Parathyroid adenoma (tissue), 2 donors: ENCODE data around the gene DCHS2.

Source experiments
- H2AFZ ChIP-seq: fragments of 300-600 bp; sonication (generic); one replicate; pipeline ENCODE4 v1.7.0; 2017; ENCODE audit warnings: antibody characterized with exemption, mild to moderate bottlenecking
- H3K27ac ChIP-seq: fragments of 300-600 bp; sonication (generic); one replicate; pipeline ENCODE4 v1.7.0; 2017
- H3K27me3 ChIP-seq: fragments of 300-600 bp; sonication (generic); one replicate; pipeline ENCODE4 v1.7.0; 2017; ENCODE audit warnings: low read length; ENCODE audit not compliant: control insufficient read depth, insufficient read depth
- H3K36me3 ChIP-seq: fragments of 300-600 bp; sonication (generic); one replicate; pipeline ENCODE4 v1.7.0; 2017; ENCODE audit warnings: low read length; ENCODE audit not compliant: control insufficient read depth, insufficient read depth
- H3K4me1 ChIP-seq: fragments of 300-600 bp; sonication (generic); one replicate; pipeline ENCODE4 v1.7.0; 2017; ENCODE audit warnings: control low read depth
- H3K4me2 ChIP-seq: fragments of 300-600 bp; sonication (generic); one replicate; pipeline ENCODE4 v1.7.0; 2017; ENCODE audit warnings: low read length
- H3K4me3 ChIP-seq: fragments of 300-600 bp; sonication (generic); one replicate; pipeline ENCODE4 v1.7.0; 2017; ENCODE audit warnings: low read depth, low read length
- H3K79me2 ChIP-seq: fragments of 300-600 bp; sonication (generic); one replicate; pipeline ENCODE4 v1.7.0; 2017; ENCODE audit warnings: control low read depth
- H3K9ac ChIP-seq: fragments of 300-600 bp; sonication (generic); one replicate; pipeline ENCODE4 v1.7.0; 2017; ENCODE audit warnings: mild to moderate bottlenecking
- H3K9me3 ChIP-seq: fragments of 300-600 bp; sonication (generic); one replicate; pipeline ENCODE4 v1.7.0; 2017; ENCODE audit warnings: low read length; ENCODE audit not compliant: control insufficient read depth
- CTCF ChIP-seq: fragments of 300-600 bp; sonication (generic); IDR thresholded peaks from one replicate; pipeline ENCODE4 v1.7.0; 2017; ENCODE audit warnings: antibody characterized with exemption, mild to moderate bottlenecking
- donor health status: primary hyperparathyroidism.

Gene DCHS2

DNA sequence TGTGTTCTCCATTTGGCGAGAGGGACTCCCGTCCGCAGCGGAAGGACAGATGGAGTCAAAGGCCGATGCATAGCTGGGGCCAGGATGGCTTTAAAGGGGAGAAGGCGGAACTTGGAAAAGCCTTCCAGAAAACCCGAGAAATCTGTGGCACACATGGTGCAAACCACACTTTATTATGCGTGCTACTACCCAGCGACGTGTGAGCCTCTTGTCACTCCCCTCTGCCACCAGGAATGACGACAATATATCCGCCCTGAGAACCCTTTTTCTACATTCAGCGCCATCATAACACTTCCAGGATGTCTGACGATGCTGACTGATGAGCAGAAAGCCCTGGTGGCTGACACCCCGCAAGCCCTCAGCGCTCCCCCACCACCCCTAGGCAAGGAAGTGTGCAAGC lies 689 bp upstream of the DCHS2 start:
- TF ChIP-seq CTCF, result no peak
- Histone ChIP-seq H3K9me3 (no peaks in the 10 kb centered on the region), H2AFZ (no peak overlapping the region), H3K4me2 (peak overlapping the region; percentile 44), H3K9ac (no peak overlapping the region), H3K36me3 (no peaks in the 10 kb centered on the region), H3K4me3 (no peak overlapping the region), H3K4me1 (no peaks in the 10 kb centered on the region), H3K27ac (no peak overlapping the region), H3K27me3 (peaks cover 8% of the 10 kb centered on the region), H3K79me2 (no peaks in the 10 kb centered on the region)

GRCh38 chr4:154490583-154491340 lies 837 bp downstream of the DCHS2 start:
- H3K4me2 ChIP-seq, result peak overlapping the region; percentile 44
- peak overlapping the region; percentile 31 for H3K4me3 ChIP-seq
- H3K27ac ChIP-seq, result no peak overlapping the region
- H2AFZ ChIP-seq, result peak overlapping the region; percentile 38
- no peaks in the 10 kb centered on the region for H3K4me1 ChIP-seq
- TF ChIP-seq CTCF, result no peak
- H3K79me2 ChIP-seq, result no peaks in the 10 kb centered on the region
- no peaks in the 10 kb centered on the region for H3K36me3 ChIP-seq
- no peaks in the 10 kb centered on the region for H3K9me3 ChIP-seq
- no peak overlapping the region for H3K9ac ChIP-seq
- peaks cover 8% of the 10 kb centered on the region for H3K27me3 ChIP-seq

DNA sequence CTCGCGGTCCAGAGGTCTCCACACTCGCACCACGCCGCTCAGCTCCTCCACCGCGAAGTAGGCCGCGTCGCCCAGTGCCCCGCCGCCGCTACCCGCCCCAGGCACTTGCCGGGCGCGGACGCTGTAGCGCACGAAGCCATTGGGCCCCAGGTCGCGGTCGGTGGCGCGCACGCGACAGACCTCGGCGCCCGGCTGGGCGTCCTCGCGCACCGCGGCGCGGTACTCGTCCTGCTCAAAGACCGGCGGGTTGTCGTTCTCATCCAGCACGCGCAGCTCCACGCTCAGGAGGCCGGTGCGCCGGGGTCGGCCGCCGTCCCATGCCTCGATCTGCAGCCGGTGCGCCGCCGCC lies 1.4 kb downstream of the DCHS2 start:
- Histone ChIP-seq H3K4me2 (peak overlapping the region; percentile 44), H3K79me2 (no peaks in the 10 kb centered on the region), H2AFZ (no peak overlapping the region), H3K36me3 (no peaks in the 10 kb centered on the region), H3K4me3 (peak overlapping the region; percentile 31), H3K27me3 (peaks cover 8% of the 10 kb centered on the region), H3K9ac (no peak overlapping the region), H3K9me3 (no peaks in the 10 kb centered on the region), H3K27ac (no peak overlapping the region), H3K4me1 (no peaks in the 10 kb centered on the region)
- no peak for TF ChIP-seq CTCF

DNA sequence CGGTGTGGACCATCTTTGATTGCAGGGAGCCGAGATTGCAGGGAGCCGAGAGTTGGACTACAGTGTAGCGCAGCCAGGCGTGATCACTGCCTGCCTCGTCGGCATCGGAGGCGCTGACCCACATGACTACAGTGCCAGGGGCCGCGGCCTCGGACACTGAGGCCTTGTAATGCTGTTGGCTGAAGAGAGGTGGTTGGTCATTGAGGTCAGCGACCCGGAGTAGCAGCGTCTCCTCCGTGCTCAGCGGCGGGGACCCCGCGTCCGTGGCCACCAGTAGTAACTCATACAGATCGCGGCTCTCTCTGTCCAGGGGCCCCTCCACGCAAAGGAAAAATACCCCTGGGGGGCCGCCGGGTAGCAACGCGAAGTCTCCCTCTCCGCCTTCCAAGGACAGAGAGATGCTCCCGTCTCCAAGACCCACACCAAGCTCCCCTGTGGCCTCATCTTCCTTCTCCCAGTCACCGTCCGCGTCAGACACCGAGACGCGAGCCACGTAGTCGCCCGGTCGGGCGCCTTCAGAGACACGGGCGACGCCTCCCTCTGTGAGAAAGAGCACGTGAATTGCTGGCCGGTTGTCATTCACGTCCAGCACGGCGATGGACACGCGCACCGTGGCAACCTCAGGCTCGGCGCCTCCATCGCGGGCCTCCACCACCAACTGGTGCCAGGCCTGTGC lies 1.9 kb downstream of the DCHS2 start:
- Histone ChIP-seq H3K79me2 (no peaks in the 10 kb centered on the region), H3K9ac (no peak overlapping the region), H3K9me3 (no peaks in the 10 kb centered on the region), H3K4me1 (no peaks in the 10 kb centered on the region), H3K27ac (no peak overlapping the region), H3K36me3 (no peaks in the 10 kb centered on the region), H3K4me3 (no peak overlapping the region), H3K27me3 (peaks cover 8% of the 10 kb centered on the region), H3K4me2 (peak overlapping the region; percentile 44), H2AFZ (no peak overlapping the region)
- no peak for TF ChIP-seq CTCF
